Activated T-cell treated with anti-CD3 and anti-CD28 coated beads for 4 hours (primary cell): ENCODE data around the gene GRSF1.
"Not testable (repeated sequence)": the region's sequence is repeated elsewhere in the genome, so short reads cannot be mapped to it uniquely, and the experiment has no call there.

ENCODE experiments used
- DNase-seq: peaks from one replicate; pipeline ENCODE4 v3.0.0-alpha.2; 2020

The GRSF1 gene

GRCh38 chr4:70833675-70834074 lies 6.0 kb downstream of the GRSF1 start:
- DNase-seq = no peak

DNA sequence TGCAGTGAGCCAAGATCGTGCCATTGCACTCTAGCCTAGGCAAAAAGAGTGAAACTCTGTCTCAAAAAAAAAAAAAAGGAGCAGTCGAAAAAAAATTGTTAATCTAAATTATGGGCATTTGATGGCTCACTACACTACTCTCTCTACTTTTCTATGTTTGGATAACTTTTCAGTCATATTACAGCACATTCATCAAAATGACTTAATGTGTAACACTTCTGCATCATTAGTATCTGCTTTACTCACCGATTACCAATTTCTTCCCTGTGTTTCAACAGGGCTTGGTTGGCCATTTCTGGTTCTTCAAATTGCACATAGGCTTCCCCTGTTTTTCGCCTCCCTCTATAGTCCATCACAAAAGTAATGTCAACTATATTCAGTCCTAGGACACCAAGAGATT lies 8.4 kb downstream of the GRSF1 start:
- DNase-seq = no peak

- DNase-seq = no peak
Measured at GRCh38 chr4:70830054-70830453, 9.6 kb downstream of the GRSF1 start.

- no peak for DNase-seq
Measured at GRCh38 chr4:70829492-70829891, 10.2 kb downstream of the GRSF1 start.

GRCh38 chr4:70829015-70829414 lies 10.7 kb downstream of the GRSF1 start:
- DNase-seq = no peak

- DNase-seq = no peak
Measured at GRCh38 chr4:70818921-70819320, 20.8 kb downstream of the GRSF1 start.

DNA sequence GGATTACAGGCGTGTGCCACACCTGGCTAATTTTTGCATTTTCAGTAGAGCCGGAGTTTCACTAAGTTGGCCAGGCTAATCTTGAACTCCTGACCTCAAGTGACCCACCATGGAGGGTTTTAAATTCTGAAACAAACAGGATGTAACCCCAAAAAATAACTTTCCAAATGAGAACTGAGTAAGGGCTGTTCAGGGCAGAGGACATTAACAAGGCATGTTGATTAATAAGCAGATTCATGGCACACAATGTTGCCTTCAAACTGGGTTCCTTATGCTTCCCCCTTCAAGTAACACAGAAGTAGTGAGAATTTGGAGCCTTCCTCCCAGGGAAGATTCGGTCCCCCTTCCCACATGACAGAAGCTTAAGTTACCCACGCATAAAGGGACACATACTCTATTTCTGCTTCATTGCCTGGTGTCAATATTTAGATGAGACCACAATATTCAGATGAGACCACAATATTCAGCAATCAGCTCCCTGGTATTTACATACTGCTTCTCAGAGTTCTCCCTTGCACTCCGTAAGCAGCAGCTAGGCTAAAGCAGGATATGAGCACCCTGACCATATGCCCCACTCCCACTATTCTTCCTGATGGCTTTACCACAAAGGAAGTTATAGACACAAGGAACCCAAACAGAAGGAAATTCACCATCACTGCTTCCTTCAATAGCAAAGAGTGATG lies 21.4 kb downstream of the GRSF1 start:
- DNase-seq = no peak

- DNase-seq = no peak
Measured at GRCh38 chr4:70816894-70817293, 22.8 kb downstream of the GRSF1 start.

DNA sequence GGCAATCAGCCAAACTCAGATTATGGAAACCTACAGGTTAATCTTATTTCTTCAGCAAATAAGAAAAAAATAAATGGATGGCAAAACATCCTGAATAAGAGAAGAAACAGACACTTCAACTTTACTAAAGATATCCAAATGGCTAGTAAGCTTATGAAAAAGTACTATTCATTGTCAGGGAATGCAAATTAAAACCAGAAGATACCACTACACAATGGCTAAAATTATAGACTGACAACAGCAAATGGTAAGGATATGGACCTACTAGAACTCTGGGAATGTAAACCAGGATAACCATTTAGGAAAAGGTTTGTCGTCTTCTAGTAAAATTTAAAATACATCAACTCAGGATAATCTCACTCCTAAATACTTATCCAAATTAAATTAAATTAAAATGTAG lies 24.3 kb downstream of the GRSF1 start:
- no peak for DNase-seq

DNA sequence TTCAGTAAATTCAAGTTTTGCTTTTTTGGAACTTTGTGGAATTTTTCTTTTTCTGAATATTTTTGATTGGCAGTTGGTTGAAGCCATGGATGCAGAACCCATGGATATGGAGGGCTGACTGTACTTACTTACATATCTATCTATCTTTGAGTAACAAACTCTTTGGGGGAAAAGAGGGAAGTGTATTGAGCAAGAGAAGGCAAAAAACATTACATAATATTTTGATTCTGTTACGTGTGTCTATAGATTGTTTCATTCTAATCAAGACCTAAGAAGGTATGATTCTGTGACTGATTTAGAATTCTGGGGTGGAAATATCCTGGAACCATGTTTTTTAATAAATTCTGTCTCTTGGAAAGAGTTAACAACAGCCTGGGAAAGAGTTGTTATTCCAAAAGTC lies 31.5 kb downstream of the GRSF1 start:
- no peak for DNase-seq

DNA sequence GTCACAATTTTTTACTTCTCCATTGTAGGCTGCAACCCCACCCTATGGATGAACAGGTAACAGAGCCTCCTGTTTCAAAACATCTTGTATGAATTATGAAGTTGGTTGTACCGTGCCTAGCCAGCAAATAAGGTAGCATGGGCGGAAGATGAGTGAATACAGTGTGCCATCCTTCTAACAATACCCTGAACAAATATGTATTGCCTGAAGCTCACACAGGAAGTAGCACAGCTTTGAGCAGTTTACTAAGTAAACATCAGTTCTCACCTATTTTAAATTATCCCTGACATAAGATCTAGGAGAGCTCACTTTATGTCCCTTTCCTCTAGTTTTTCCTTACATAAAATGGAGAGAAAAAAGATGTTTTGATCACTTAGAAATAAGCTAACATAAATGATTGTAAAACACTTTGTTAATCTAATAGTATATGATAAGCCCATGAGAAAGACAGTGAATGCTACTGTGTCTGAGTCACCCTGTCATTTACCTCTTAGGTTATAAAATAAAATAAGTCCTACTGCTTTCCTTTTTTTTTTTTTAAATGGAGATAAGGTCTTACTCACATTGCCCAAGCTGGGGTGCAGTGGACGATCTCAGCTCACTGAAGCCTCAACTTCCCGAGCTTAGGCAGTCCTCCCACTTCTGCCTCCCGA lies 36.6 kb downstream of the GRSF1 start:
- DNase-seq = no peak

GRCh38 chr4:70801265-70801809 lies 38.4 kb downstream of the GRSF1 start:
- DNase-seq = no peak

DNA sequence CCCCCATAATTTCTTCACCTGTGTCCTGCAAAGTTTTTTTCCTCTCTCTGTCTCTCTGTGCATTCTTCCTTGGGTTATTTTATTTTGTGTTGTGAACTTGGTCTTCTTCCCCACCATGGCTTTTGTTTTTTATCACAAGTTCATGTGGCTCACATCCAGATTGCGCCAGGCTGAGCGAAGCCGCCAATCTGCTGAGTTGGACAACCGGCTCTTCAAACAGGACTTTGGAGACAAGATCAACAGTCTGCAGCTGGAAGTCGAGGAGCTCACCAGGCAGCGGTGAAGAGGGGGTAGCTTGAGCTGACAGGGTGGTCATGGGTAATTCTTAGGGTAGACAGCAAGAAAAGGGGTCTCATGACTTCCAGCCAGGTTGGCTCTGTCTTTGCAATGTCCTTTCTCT lies 46.1 kb downstream of the GRSF1 start:
- no peak for DNase-seq

- no peak for DNase-seq
Measured at GRCh38 chr4:70788733-70789132, 51.0 kb downstream of the GRSF1 start.

- no peak for DNase-seq
Measured at GRCh38 chr4:70787496-70787895, 52.2 kb downstream of the GRSF1 start.

DNA sequence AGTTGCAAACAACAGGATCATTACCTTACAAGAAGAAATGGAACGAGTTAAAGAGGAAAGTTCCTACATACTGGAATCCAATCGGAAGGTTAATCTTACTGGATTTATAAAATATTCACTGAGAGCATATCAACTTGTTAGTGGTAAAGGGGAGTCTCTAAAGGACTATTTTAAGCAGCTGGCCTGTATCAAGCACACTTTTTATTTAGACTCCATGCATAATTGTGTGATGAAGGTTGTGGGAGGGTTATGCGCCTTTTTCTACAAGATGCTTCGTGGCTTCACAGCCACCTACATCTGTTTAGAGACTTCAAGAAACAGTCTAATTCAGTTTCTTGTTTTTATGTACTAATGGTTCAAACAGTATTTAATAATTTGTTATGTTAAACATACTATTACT lies 56.6 kb downstream of the GRSF1 start:
- DNase-seq = no peak

DNA sequence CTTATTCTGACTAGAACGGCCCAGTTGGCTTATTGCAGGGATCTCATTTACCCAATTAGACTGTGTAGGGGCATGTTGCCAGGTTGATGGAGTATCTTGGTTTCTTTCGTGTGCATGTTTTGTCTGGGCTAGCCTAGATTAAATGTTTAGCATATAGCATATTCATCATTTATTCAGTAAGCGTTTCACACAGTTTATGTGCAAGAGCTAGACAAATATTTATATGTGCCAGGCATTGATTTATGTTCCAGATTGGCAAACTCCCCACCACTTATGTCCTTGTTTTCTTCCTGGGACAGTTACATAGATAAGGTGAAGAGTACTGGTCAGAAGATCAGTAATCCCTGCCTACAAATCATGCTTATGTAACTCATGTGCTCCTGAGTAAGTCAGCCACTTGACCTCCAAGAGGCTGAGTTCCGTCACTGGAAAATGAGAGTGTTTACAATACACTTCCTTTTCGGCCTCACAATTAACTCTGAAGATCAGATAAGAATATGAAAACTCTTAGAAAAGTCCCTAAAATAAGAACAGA lies 60.7 kb downstream of the GRSF1 start:
- DNase-seq = no peak

DNA sequence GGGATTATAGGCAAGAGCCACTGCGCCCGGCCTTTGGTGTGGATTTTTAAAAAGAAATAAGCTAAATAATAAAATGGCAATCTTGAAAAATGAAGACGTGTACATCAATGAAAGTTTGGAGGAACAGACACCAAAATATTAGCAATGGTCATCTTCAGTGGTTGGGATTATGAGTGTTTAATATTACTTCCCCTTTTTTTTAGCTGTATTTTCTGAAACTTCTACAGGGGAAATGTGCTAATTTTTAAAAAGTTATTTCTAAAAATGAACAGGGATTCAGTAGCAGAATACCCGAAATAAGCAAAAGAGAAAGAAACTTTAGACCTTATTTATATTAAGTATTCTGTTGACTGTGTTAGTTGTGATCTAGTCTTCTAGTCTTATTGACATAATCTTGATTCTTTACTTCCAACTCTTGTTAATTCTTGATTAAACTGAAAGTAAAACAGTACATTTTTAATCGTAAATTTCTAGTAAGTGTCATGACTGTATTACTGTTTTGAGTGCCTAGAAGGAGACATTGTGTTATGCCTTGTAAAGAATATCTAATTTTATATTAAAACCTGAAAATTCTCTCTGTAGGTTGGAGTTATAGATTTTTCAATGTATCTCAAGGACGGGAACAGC lies 66.6 kb downstream of the GRSF1 start:
- DNase-seq = no peak

DNA sequence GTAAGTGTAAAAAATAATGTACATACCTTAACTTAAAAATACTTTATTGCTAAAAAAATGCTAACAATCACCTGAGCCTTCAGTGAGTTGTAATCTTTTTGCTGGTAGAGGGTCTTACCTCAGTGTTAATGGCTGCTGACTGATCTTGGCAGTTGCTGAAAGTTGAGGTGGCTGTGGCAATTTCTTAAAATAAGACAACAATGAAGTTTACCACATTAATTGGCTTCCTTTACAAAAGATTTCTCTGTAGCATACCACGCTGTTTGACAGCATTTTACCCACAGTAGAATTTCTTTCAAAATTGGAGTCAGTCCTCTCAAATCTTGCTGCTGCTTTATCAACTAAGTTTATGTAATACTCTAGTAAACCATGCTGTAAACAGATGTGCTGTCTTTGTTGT lies 70.3 kb downstream of the GRSF1 start:
- not testable (repeated sequence) for DNase-seq

- no peak for DNase-seq
Measured at GRCh38 chr4:70768301-70768948, 71.3 kb downstream of the GRSF1 start.
